GM12801 (cell line): ENCODE data around the gene DCX.

Source experiments
- TF ChIP-seq, protein P1 (sequence below): IDR thresholded peaks from one replicate; pipeline ENCODE4 v1.5.1; 2011; ENCODE audit warnings: control low read depth; ENCODE audit not compliant: insufficient read length; ENCODE audit errors: extremely low read depth

Gene DCX

DNA sequence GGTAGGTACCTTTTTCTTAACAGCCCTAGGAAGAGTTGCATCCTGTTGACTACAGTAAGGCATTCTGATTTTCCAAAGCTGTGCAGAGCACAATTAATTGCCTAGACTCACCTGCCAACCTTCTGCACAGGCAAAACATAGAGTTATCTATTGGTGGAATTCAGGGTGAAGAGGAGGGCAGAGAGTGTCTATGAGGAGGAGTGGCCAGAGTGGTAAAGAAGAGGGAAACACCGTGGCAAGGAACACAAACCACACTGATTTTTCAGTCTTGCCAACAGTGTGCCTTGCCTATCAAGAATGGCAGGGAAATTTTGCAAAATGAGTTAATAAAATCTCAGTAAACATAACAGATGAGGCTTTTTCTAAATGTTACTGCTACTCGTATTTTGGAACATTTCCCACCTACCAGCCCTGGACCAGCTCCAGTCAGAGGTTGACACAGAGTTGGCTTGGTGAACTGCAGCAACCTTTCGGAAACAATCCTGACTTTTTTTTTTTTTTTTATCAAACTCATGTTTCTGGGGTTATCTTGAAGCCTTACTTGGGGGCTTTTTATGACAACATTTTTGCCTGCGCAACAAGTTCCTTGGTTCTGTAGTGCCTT lies 73.8 kb downstream of the DCX start:
- TF ChIP-seq, protein P1, sequence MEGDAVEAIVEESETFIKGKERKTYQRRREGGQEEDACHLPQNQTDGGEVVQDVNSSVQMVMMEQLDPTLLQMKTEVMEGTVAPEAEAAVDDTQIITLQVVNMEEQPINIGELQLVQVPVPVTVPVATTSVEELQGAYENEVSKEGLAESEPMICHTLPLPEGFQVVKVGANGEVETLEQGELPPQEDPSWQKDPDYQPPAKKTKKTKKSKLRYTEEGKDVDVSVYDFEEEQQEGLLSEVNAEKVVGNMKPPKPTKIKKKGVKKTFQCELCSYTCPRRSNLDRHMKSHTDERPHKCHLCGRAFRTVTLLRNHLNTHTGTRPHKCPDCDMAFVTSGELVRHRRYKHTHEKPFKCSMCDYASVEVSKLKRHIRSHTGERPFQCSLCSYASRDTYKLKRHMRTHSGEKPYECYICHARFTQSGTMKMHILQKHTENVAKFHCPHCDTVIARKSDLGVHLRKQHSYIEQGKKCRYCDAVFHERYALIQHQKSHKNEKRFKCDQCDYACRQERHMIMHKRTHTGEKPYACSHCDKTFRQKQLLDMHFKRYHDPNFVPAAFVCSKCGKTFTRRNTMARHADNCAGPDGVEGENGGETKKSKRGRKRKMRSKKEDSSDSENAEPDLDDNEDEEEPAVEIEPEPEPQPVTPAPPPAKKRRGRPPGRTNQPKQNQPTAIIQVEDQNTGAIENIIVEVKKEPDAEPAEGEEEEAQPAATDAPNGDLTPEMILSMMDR: no peak

GRCh38 chrX:111337067-111337637 lies 74.8 kb downstream of the DCX start:
- TF ChIP-seq, protein P1: no peak

DNA sequence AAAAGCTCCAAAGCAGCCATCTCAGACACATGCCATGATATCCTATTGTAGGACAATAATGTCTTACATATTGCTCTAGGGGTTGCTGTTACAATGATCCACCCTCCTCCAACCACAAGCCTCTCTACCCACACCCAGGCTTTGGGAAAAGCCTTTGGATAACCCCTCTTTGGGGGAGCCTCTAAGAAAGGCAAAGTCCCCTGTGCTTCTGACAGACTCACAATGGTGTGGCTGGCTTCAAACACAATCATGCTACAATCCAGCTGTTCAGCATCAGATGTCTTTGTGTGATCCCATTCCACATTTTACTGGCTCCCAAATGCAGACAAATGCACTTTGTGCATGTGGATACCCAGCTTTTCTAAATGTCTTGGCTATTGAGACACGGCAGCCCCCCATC lies 75.9 kb downstream of the DCX start:
- TF ChIP-seq, protein P1: no peak

- TF ChIP-seq, protein P1: no peak
These were observed 82.6 kb downstream of the DCX start for GRCh38 chrX:111329370-111329769.

DNA sequence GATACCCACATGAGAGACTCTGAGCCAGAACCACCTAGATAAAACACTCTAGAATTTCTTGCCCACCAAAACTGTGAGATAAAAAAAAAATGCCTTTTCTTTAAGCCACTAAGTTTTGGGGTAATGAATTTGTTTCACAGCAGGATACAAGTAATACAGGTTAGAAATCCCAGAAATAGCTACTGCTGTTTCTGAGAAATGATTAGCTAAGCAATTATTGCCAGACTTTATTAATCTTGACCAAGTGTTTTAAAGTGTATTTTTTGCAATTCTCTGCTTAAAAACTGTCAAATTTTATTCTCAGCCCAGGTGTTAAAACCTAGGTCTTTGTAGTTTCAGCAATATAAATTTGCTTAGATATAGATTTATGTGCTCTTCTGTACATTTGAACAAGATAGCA lies 83.1 kb downstream of the DCX start:
- TF ChIP-seq, protein P1: no peak

DNA sequence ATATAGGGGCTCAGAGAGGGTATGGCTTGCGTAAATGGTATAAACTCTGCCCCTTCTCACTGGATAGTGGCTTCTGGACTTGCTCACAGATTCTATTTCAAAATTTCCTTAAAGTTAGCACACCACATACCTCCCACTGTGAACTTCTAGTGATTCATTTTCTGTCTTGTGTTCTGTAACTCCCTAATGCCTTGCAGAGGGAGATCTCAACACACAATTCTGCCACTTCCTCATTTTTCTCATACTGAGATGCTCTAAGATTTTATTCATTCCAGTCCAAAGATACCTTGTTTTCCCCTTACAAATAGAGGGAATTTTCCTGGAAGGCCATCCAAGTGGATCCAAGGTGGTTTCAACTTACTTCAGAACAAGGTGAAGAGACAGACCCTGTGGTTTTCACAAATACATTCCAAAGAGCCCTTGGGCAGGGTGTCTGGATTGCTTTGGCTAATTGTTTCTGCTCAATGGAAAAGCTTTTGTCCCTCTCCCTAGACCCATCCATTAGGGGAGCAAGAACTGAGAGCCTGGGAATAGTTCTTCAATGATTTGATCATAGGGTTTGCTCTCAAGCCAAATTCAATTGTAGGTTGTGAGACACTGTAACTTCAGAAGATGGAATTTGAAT lies 89.6 kb downstream of the DCX start:
- TF ChIP-seq, protein P1: no peak

DNA sequence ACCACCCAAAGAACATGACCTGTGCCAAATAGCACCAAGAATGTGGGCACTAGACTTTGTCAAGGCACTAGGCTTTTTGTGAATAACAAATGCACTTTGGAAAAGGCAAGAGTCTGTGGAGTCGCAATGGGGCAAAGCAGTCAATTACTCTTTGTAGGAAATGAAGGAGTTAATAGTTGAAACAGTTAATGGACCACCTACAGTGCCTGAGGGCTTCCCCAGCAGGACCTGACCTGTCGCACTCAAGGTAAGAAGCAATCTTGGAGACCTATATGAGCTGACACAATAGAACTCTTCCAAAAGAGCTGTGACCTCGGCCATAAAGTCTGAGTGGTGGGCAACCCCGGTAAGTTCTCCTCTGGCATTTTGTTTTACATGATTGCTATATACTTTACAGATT lies 92.5 kb downstream of the DCX start:
- TF ChIP-seq, protein P1: no peak
